ENCODE data around the gene WDR49. TPM values are rescaled to one million over a fixed set of nuclear protein-coding genes. Genes with fewer than 3 reads are reported as not detected.

The WDR49 gene
- total and polyA plus RNA-seq, 2 donors (not counting 1 experiment from before 2014, with no cell fraction given), result 0.88 to 1.4 TPM

DNA sequence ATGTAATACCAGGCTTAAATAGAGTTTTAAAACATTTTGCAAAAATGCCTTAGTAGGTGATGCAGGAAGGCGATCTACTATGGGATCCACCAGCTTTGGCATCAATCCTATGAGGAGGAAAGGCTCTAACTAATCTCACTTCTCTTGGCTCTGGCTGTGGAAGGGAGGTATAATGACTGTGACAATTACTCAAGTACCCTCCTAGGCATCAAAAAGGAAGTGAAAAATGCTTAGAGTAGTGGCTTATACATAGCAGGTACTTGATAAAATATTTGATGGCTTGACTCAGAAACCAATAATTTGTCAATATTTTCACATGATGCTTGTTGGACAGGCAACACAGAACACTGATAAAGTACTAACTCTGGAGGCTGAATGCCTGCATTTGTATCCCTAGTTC is 145.8 kb downstream of the WDR49 start:
- no peak overlapping the region for H3K27ac ChIP-seq (ENCODE audit: low read length in 2 of 2)
- CTCF ChIA-PET, result no interaction called here
- H4K20me1 ChIP-seq (ENCODE audit: control insufficient read depth, insufficient read depth, low read length, poor library complexity, severe bottlenecking), result no peaks in the 10 kb centered on the region
- Mint-ChIP-seq H3K4me1 (no peaks in the 10 kb centered on the region), H3K4me3 (no peak overlapping the region), H3K27ac (no peak overlapping the region), H3K27me3 (no peaks in the 10 kb centered on the region), H3K9me3 (ENCODE audit: insufficient read depth) (no peaks in the 10 kb centered on the region)
- ATAC-seq (ENCODE audit: low read depth), result no peak
- intact Hi-C loops (cut with micrococcal nuclease), result no loop called here
- no peak for DNase-seq
- H3K4me1 ChIP-seq (ENCODE audit: control insufficient read depth in 2 of 2, insufficient read depth in 2 of 2, low read length in 2 of 2), result no peaks in the 10 kb centered on the region
- WGBS (ENCODE audit: insufficient coverage), result no CpG with 5 or more reads among the region's 1 CpG
- H3K4me3 ChIP-seq (ENCODE audit: control extremely low read depth in 1 of 5, extremely low read depth in 1 of 5, insufficient read depth in 1 of 5, low read depth in 2 of 5, low read length in 4 of 5), result no peak overlapping the region
- H3K4me2 ChIP-seq (replicated peaks; ENCODE audit: low read depth, low read length, poor library complexity, severe bottlenecking), result no peak overlapping the region
- POLR2A ChIA-PET, result no interaction called here
- H3K36me3 ChIP-seq (replicated peaks in 1 of 2; ENCODE audit: control extremely low read depth in 1 of 2, control insufficient read depth in 1 of 2, extremely low read depth in 1 of 2, insufficient read depth in 2 of 2, low read length in 1 of 2), result no peaks in the 10 kb centered on the region
- no peak overlapping the region for H2AFZ ChIP-seq (ENCODE audit: insufficient read depth, low read depth, low read length, poor library complexity, severe bottlenecking)
- H3K79me2 ChIP-seq (ENCODE audit: control insufficient read depth, insufficient read depth, low read length), result no peaks in the 10 kb centered on the region
- H3K9ac ChIP-seq (ENCODE audit: low read length), result no peak overlapping the region
- H3K27me3 ChIP-seq (replicated peaks in 1 of 4; ENCODE audit: control extremely low read depth in 1 of 4, control insufficient read depth in 3 of 4, insufficient read depth in 4 of 4, low read length in 3 of 4), result no peaks in the 10 kb centered on the region
- no peaks in the 10 kb centered on the region for H3K9me3 ChIP-seq (ENCODE audit: control extremely low read depth in 1 of 3, control insufficient read depth in 2 of 3, insufficient read depth in 1 of 3, low read length in 2 of 3)
- TF ChIP-seq EZH2 (IDR thresholded peaks at IDR 0.05; ENCODE audit: borderline replicate concordance, insufficient read depth, low read depth, low read length, poor library complexity, severe bottlenecking), result no peak
- no peak for TF ChIP-seq CTCF (IDR thresholded peaks at IDR 0.05)

DNA sequence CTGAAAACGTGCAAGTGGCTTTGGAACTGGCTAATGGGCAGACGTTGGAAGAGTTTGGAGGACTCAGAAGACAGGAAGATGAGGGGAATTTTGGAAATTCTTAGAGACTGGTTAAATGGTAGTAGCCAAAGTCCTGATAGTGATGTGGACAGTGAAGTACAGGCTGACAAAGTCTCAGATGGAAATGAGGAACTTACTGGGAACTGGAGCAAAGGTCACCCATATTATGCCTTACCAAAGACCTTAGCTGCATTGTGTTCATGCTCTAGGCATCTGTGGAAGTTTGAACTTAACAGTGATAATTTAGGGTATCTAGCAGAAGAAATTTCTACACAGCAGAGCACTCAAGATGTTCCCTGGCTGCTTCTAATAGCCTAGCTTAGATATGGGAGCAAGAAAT is 151.3 kb downstream of the WDR49 start:
- Mint-ChIP-seq H3K4me3 (no peak overlapping the region), H3K9me3 (ENCODE audit: insufficient read depth) (no peaks in the 10 kb centered on the region), H3K27ac (no peak overlapping the region), H3K4me1 (no peaks in the 10 kb centered on the region), H3K27me3 (no peaks in the 10 kb centered on the region)
- Histone ChIP-seq H3K4me1 (ENCODE audit: control insufficient read depth in 2 of 2, insufficient read depth in 2 of 2, low read length in 2 of 2) (no peaks in the 10 kb centered on the region), H3K9me3 (ENCODE audit: control extremely low read depth in 1 of 3, control insufficient read depth in 2 of 3, insufficient read depth in 1 of 3, low read length in 2 of 3) (no peaks in the 10 kb centered on the region), H3K4me3 (ENCODE audit: control extremely low read depth in 1 of 5, extremely low read depth in 1 of 5, insufficient read depth in 1 of 5, low read depth in 2 of 5, low read length in 4 of 5) (no peak overlapping the region), H3K4me2 (replicated peaks; ENCODE audit: low read depth, low read length, poor library complexity, severe bottlenecking) (no peak overlapping the region), H3K79me2 (ENCODE audit: control insufficient read depth, insufficient read depth, low read length) (no peaks in the 10 kb centered on the region), H3K27ac (ENCODE audit: low read length in 2 of 2) (no peak overlapping the region), H3K9ac (ENCODE audit: low read length) (no peak overlapping the region), H3K27me3 (replicated peaks in 1 of 4; ENCODE audit: control extremely low read depth in 1 of 4, control insufficient read depth in 3 of 4, insufficient read depth in 4 of 4, low read length in 3 of 4) (no peaks in the 10 kb centered on the region), H4K20me1 (ENCODE audit: control insufficient read depth, insufficient read depth, low read length, poor library complexity, severe bottlenecking) (no peaks in the 10 kb centered on the region), H3K36me3 (replicated peaks in 1 of 2; ENCODE audit: control extremely low read depth in 1 of 2, control insufficient read depth in 1 of 2, extremely low read depth in 1 of 2, insufficient read depth in 2 of 2, low read length in 1 of 2) (no peaks in the 10 kb centered on the region), H2AFZ (ENCODE audit: insufficient read depth, low read depth, low read length, poor library complexity, severe bottlenecking) (no peak overlapping the region)
- DNase-seq, result no peak
- intact Hi-C loops (cut with micrococcal nuclease), result no loop called here
- no peak for ATAC-seq (ENCODE audit: low read depth)
- TF ChIP-seq CTCF (IDR thresholded peaks at IDR 0.05) (no peak), EZH2 (IDR thresholded peaks at IDR 0.05; ENCODE audit: borderline replicate concordance, insufficient read depth, low read depth, low read length, poor library complexity, severe bottlenecking) (no peak)
- POLR2A ChIA-PET, result no interaction called here
- CTCF ChIA-PET, result no interaction called here
- WGBS (ENCODE audit: insufficient coverage), result 91% methylated on average over 2 of the region's 2 CpGs

Data from B cell (primary cell).